ENCODE results near the gene LRRC7. TPM values are rescaled to one million over a fixed set of nuclear protein-coding genes. Genes with fewer than 3 reads are reported as not detected.
A peak's percentile ranks its signal among the peaks of the same experiment; 100 is the strongest.

The LRRC7 gene
- total and polyA plus RNA-seq, 7 experiments from 2014 or later = 0.15 to 6.4 (median 0.46) TPM; not detected in 1

DNA sequence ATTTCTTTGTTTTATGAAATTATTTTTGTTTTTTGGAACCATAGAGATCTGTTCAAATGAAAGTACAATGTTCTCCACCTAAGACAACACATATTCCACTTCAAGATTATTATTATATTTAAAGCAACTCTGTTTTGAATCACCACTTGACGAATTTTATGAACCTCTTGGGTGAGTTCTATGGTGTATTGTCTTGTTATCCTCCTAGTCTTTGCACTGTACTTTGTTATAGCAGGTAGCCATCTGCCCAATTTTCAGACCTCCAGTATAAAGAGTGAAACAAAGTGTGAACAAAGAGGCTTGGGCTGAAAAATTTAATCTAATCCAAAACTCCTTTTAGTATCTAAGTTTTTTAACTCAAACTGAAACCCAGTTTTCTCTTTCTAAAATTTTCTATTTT is 71.0 kb downstream of the LRRC7 start:
- H3K4me3 ChIP-seq (ENCODE audit: low read length) = no peak overlapping the region
- H3K4me1 ChIP-seq (ENCODE audit: control insufficient read depth in 2 of 2, insufficient read depth in 2 of 2, low read length in 2 of 2) = no peaks in the 10 kb centered on the region
- no peak overlapping the region for H3K4me3 Mint-ChIP-seq
- H3K36me3 ChIP-seq (ENCODE audit: control insufficient read depth in 2 of 3, insufficient read depth in 3 of 3, low read length in 3 of 3) = no peaks in the 10 kb centered on the region
- ChIA-PET POLR2A (no interaction called here), CTCF (no interaction called here)
- no peak overlapping the region for H3K27ac Mint-ChIP-seq
- H3K27me3 ChIP-seq (ENCODE audit: control insufficient read depth in 2 of 2, insufficient read depth in 2 of 2, low read length in 2 of 2) = no peaks in the 10 kb centered on the region
- peaks cover 0 to 4% (median 0%) of the 10 kb centered on the region in 5 donors for H3K27me3 Mint-ChIP-seq
- no peak overlapping the region for H3K27ac ChIP-seq (ENCODE audit: low read depth, low read length)
- no peaks in the 10 kb centered on the region for H3K4me1 Mint-ChIP-seq
- DNase-seq (no peak), ATAC-seq (no peak)
- H3K9me3 Mint-ChIP-seq = peaks cover 0 to 11% (median 2%) of the 10 kb centered on the region in 11 donors
- H3K9me3 ChIP-seq (ENCODE audit: control insufficient read depth in 2 of 3, low read length in 3 of 3) = no peaks in the 10 kb centered on the region
- no peaks in the 10 kb centered on the region for H3K36me3 Mint-ChIP-seq
- intact Hi-C loops (cut with micrococcal nuclease) = no loop called here

DNA sequence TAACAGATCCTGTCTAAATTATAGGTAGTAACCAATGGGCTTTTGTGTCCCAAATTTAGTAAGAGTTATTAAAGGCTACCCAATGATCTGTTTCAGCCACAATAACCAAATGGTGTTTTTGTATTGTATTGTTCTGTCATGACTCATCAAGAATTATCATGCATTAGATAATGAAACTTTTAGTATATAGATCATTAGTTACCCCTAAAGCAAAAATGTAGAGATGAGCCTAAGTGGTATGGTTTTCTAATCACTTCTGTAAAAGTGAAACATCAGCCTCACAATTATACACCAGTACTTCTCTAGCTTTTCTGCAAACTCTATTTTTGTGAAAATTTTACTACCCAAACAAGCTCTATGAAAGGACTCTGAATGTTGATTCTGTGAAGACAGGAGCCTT is 71.4 kb downstream of the LRRC7 start:
- H3K27ac Mint-ChIP-seq = no peak overlapping the region
- H3K36me3 ChIP-seq (ENCODE audit: control insufficient read depth in 2 of 3, insufficient read depth in 3 of 3, low read length in 3 of 3) = no peaks in the 10 kb centered on the region
- ATAC-seq (no peak), DNase-seq (no peak)
- no peaks in the 10 kb centered on the region for H3K4me1 ChIP-seq (ENCODE audit: control insufficient read depth in 2 of 2, insufficient read depth in 2 of 2, low read length in 2 of 2)
- H3K27ac ChIP-seq (ENCODE audit: low read depth, low read length) = no peak overlapping the region
- H3K27me3 Mint-ChIP-seq = peaks cover 0 to 4% (median 0%) of the 10 kb centered on the region in 5 donors
- H3K9me3 Mint-ChIP-seq = peaks cover 0 to 11% (median 2%) of the 10 kb centered on the region in 11 donors
- no peaks in the 10 kb centered on the region for H3K4me1 Mint-ChIP-seq
- CTCF ChIA-PET = no interaction called here
- intact Hi-C loops (cut with micrococcal nuclease) = no loop called here
- no peaks in the 10 kb centered on the region for H3K27me3 ChIP-seq (ENCODE audit: control insufficient read depth in 2 of 2, insufficient read depth in 2 of 2, low read length in 2 of 2)
- H3K4me3 Mint-ChIP-seq = no peak overlapping the region
- no peaks in the 10 kb centered on the region for H3K36me3 Mint-ChIP-seq
- no peaks in the 10 kb centered on the region for H3K9me3 ChIP-seq (ENCODE audit: control insufficient read depth in 2 of 3, low read length in 3 of 3)
- H3K4me3 ChIP-seq (ENCODE audit: low read length) = no peak overlapping the region
- POLR2A ChIA-PET = no interaction called here

DNA sequence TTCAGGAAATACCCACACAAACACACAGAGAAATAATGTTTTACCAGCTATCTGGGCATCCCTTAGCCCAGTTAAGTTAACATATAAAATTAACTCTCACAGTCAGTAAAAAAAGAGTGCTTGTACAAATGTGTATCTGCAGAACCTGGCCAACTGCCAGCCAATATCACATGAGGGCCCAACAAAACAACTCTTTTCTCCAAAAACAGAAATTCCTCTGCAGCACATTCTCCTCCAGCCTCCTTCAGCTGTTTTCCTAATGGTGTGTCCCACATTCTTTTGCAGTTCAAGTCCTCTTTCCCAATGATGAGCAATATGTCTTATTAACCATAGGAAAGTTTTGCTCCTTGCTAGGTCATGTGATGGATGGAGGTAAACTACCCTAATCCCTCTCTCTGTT is 75.5 kb downstream of the LRRC7 start:
- no peak overlapping the region for H3K27ac ChIP-seq (ENCODE audit: low read depth, low read length)
- ATAC-seq = no peak
- POLR2A ChIA-PET = no interaction called here
- Mint-ChIP-seq H3K36me3 (no peaks in the 10 kb centered on the region), H3K4me3 (no peak overlapping the region), H3K4me1 (peaks cover 0 to under 1% (median 0%) of the 10 kb centered on the region in 7 donors), H3K27ac (no peak overlapping the region), H3K27me3 (no peaks in the 10 kb centered on the region), H3K9me3 (peaks cover 0 to 11% (median 0%) of the 10 kb centered on the region in 11 donors)
- intact Hi-C loops (cut with micrococcal nuclease) = no loop called here
- no peak for DNase-seq
- H3K4me3 ChIP-seq (ENCODE audit: low read length) = no peak overlapping the region
- CTCF ChIA-PET = no interaction called here
- H3K9me3 ChIP-seq (ENCODE audit: control insufficient read depth in 2 of 3, low read length in 3 of 3) = no peaks in the 10 kb centered on the region
- H3K4me1 ChIP-seq (ENCODE audit: control insufficient read depth in 2 of 2, insufficient read depth in 2 of 2, low read length in 2 of 2) = no peaks in the 10 kb centered on the region
- H3K27me3 ChIP-seq (ENCODE audit: control insufficient read depth in 2 of 2, insufficient read depth in 2 of 2, low read length in 2 of 2) = no peaks in the 10 kb centered on the region
- H3K36me3 ChIP-seq (ENCODE audit: control insufficient read depth in 2 of 3, insufficient read depth in 3 of 3, low read length in 3 of 3) = no peaks in the 10 kb centered on the region

DNA sequence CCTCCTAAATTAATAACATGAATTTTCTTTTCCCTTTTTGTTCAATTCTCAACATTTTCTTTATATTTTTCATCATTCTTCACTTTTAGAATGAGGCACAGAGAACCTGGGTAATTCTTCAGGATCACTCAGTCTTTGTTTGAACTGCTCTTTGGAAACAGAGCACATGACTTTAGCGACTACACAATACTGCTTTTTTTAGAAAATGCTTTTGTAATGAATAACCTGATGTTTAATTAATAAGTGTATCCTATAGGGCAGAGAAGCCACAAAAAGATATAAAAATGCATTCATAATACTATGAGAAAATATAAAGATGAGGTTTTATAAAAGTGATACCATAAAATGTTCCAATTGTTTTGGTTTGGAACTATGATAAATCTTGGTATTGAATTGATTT is 77.8 kb downstream of the LRRC7 start:
- intact Hi-C loops (cut with micrococcal nuclease) = no loop called here
- no peaks in the 10 kb centered on the region for H3K27me3 ChIP-seq (ENCODE audit: control insufficient read depth in 2 of 2, insufficient read depth in 2 of 2, low read length in 2 of 2)
- H3K27ac ChIP-seq (ENCODE audit: low read depth, low read length) = no peak overlapping the region
- no peaks in the 10 kb centered on the region for H3K36me3 Mint-ChIP-seq
- no peaks in the 10 kb centered on the region for H3K27me3 Mint-ChIP-seq
- ATAC-seq (no peak), DNase-seq (no peak)
- peaks cover 0 to 11% (median 0%) of the 10 kb centered on the region in 7 donors for H3K4me1 Mint-ChIP-seq
- peaks cover 0 to 7% (median 0%) of the 10 kb centered on the region in 11 donors for H3K9me3 Mint-ChIP-seq
- H3K27ac Mint-ChIP-seq = no peak overlapping the region
- ChIA-PET CTCF (no interaction called here), POLR2A (no interaction called here)
- H3K36me3 ChIP-seq (ENCODE audit: control insufficient read depth in 2 of 3, insufficient read depth in 3 of 3, low read length in 3 of 3) = no peaks in the 10 kb centered on the region
- no peak overlapping the region for H3K4me3 ChIP-seq (ENCODE audit: low read length)
- H3K4me3 Mint-ChIP-seq = no peak overlapping the region
- H3K9me3 ChIP-seq (ENCODE audit: control insufficient read depth in 2 of 3, low read length in 3 of 3) = no peaks in the 10 kb centered on the region
- peaks cover 0 to 4% of the 10 kb centered on the region in 2 donors for H3K4me1 ChIP-seq (ENCODE audit: control insufficient read depth in 2 of 2, insufficient read depth in 2 of 2, low read length in 2 of 2)

DNA sequence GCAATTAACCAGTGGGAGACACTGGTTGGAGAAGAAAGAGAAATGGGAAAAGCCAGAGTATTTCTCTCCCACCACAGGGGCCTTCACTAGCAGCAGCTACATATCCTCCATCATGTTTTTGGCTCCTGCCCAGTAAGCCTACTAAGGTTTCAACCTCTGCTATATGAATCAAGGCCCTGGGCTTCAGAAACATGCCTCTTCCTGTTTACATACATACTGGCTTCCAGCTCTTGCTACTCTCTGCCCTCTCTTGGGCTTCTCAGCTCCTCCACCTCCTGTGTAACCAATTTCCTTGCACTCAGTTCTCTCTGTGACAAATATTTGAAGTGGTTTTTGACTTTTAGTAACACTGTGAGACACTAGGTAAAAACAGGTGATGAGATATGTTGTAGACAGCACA is 80.8 kb downstream of the LRRC7 start:
- peaks cover 0 to 4% of the 10 kb centered on the region in 2 donors for H3K4me1 ChIP-seq (ENCODE audit: control insufficient read depth in 2 of 2, insufficient read depth in 2 of 2, low read length in 2 of 2)
- H3K4me1 Mint-ChIP-seq = peaks cover 0 to 11% (median 0%) of the 10 kb centered on the region in 7 donors
- H3K27ac ChIP-seq (ENCODE audit: low read depth, low read length) = no peak overlapping the region
- H3K27me3 Mint-ChIP-seq = no peaks in the 10 kb centered on the region
- peaks cover 0 to 7% (median under 1%) of the 10 kb centered on the region in 11 donors for H3K9me3 Mint-ChIP-seq
- peak overlapping the region in 5 of 9 donors; percentile 9 to 72 (median 48) for H3K27ac Mint-ChIP-seq
- intact Hi-C loops (cut with micrococcal nuclease) = no loop called here
- peak in 5 of 9 donors; percentile 1 to 58 (median 19) for DNase-seq
- H3K4me3 ChIP-seq (ENCODE audit: low read length) = no peak overlapping the region
- POLR2A ChIA-PET = no interaction called here
- CTCF ChIA-PET = no interaction called here
- no peaks in the 10 kb centered on the region for H3K36me3 ChIP-seq (ENCODE audit: control insufficient read depth in 2 of 3, insufficient read depth in 3 of 3, low read length in 3 of 3)
- no peaks in the 10 kb centered on the region for H3K27me3 ChIP-seq (ENCODE audit: control insufficient read depth in 2 of 2, insufficient read depth in 2 of 2, low read length in 2 of 2)
- peak; percentile 14 for ATAC-seq
- H3K4me3 Mint-ChIP-seq = peak overlapping the region in 2 of 10 donors; percentile 34 to 37
- H3K36me3 Mint-ChIP-seq = no peaks in the 10 kb centered on the region
- no peaks in the 10 kb centered on the region for H3K9me3 ChIP-seq (ENCODE audit: control insufficient read depth in 2 of 3, low read length in 3 of 3)

DNA sequence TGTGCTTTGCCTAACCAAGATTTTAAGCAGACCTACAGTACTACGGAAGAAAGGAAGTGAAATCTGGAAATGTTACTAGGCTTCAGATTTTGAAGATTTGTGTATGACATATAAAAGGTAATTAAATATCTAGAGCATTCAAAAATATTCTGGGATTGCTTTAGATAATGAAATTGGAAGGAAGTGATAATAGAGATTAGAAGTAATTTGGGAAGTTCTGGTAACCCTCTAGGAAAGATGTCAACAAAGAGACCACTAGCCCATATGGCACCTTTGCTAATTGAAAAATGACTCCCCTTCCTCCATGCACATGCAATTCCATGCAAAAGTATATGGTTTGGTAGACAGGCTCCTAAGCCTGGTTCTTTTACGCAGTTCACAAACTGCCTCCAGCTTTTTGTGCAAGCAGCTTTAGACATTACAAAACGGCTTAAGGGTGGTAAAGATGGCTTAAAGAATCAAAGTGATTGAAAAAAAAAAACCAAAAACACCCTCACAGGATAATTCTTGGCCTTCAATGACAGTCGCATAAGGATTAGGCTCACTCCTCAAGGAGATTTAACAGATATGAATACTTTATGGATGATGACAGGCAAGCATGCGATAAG is 81.8 kb downstream of the LRRC7 start:
- intact Hi-C loops (cut with micrococcal nuclease) = no loop called here
- CTCF ChIA-PET = no interaction called here

DNA sequence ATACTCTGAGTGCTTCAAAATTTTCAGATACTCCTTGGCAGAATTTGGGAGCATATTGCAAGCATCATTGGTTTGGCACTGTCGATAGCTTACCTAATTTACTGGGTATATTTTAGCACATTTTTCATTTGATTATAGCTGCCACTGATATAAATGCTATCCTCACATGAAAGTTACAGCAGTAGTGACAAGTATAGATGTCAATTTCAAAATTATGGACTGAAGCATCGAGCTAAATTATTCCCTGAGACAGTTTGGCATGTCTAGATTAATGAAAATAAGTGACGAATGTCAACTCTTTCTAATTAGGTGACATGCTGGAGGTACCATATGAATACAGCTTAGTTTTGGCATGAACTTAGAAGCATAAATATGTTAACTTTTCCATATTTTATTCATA is 83.1 kb downstream of the LRRC7 start:
- H3K9me3 Mint-ChIP-seq = peaks cover 0 to 5% (median 0%) of the 10 kb centered on the region in 11 donors
- H3K4me3 Mint-ChIP-seq = no peak overlapping the region
- no peak overlapping the region for H3K4me3 ChIP-seq (ENCODE audit: low read length)
- intact Hi-C loops (cut with micrococcal nuclease) = no loop called here
- H3K4me1 ChIP-seq (ENCODE audit: control insufficient read depth in 2 of 2, insufficient read depth in 2 of 2, low read length in 2 of 2) = peaks cover 0 to 4% of the 10 kb centered on the region in 2 donors
- no peaks in the 10 kb centered on the region for H3K36me3 Mint-ChIP-seq
- H3K27me3 Mint-ChIP-seq = no peaks in the 10 kb centered on the region
- H3K27ac Mint-ChIP-seq = no peak overlapping the region
- no peak overlapping the region for H3K27ac ChIP-seq (ENCODE audit: low read depth, low read length)
- no peaks in the 10 kb centered on the region for H3K9me3 ChIP-seq (ENCODE audit: control insufficient read depth in 2 of 3, low read length in 3 of 3)
- no peak for DNase-seq
- ChIA-PET POLR2A (interaction anchor here (0.6 kb wide), 1 partner anchor 1976 kb away, joined by 3 read pairs; no protein-coding TSS in a partner anchor), CTCF (no interaction called here)
- ATAC-seq = no peak
- no peaks in the 10 kb centered on the region for H3K27me3 ChIP-seq (ENCODE audit: control insufficient read depth in 2 of 2, insufficient read depth in 2 of 2, low read length in 2 of 2)
- H3K4me1 Mint-ChIP-seq = peaks cover 0 to 11% (median 0%) of the 10 kb centered on the region in 7 donors
- no peaks in the 10 kb centered on the region for H3K36me3 ChIP-seq (ENCODE audit: control insufficient read depth in 2 of 3, insufficient read depth in 3 of 3, low read length in 3 of 3)

More for the DNA sequence above, 81.8 kb downstream of the LRRC7 start:
- Mint-ChIP-seq H3K4me1 (peaks cover 0 to 11% (median 0%) of the 10 kb centered on the region in 7 donors), H3K4me3 (peak overlapping the region in 1 of 10 donors; percentile 34), H3K27me3 (no peaks in the 10 kb centered on the region), H3K36me3 (no peaks in the 10 kb centered on the region), H3K9me3 (peaks cover 0 to 5% (median 0%) of the 10 kb centered on the region in 11 donors), H3K27ac (peak overlapping the region in 2 of 9 donors; percentile 4 to 72)
- Histone ChIP-seq H3K27me3 (ENCODE audit: control insufficient read depth in 2 of 2, insufficient read depth in 2 of 2, low read length in 2 of 2) (no peaks in the 10 kb centered on the region), H3K27ac (ENCODE audit: low read depth, low read length) (no peak overlapping the region), H3K4me1 (ENCODE audit: control insufficient read depth in 2 of 2, insufficient read depth in 2 of 2, low read length in 2 of 2) (peaks cover 0 to 4% of the 10 kb centered on the region in 2 donors), H3K4me3 (ENCODE audit: low read length) (no peak overlapping the region), H3K36me3 (ENCODE audit: control insufficient read depth in 2 of 3, insufficient read depth in 3 of 3, low read length in 3 of 3) (no peaks in the 10 kb centered on the region), H3K9me3 (ENCODE audit: control insufficient read depth in 2 of 3, low read length in 3 of 3) (no peaks in the 10 kb centered on the region)
- ATAC-seq = no peak
- POLR2A ChIA-PET = no interaction called here
- DNase-seq = no peak
